ENCODE measurements around the gene ZNF91.
"Not testable (repeated sequence)": the region's sequence is repeated elsewhere in the genome, so short reads cannot be mapped to it uniquely, and the experiment has no call there.

The ZNF91 gene

DNA sequence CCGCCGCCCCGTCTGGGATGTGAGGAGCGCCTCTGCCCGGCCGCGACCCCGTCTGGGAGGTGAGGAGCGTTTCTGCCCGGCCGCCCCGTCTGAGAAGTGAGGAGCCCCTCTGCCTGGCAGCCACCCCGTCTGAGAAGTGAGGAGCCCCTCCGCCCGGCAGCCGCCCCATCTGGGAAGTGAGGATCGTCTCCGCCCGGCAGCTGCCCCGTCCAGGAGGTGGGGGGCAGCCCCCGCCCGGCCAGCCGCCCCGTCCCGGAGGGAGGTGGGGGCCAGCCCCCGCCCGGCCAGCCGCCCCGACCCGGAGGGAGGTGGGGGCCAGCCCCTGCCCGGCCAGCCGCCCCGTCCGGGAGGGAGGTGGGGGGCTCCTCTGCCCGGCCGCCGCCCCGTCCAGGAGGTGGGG is 24.0 kb upstream of the ZNF91 start:
- H3K9me3 ChIP-seq (replicated peaks in 1 of 2; ENCODE audit: control insufficient read depth in 2 of 2, insufficient read depth in 1 of 2, low read depth in 1 of 2, low read length in 2 of 2); H2BK12ac ChIP-seq (ENCODE audit: low read length); H3K9ac ChIP-seq (ENCODE audit: low read depth, low read length, poor library complexity); H3K18ac ChIP-seq (ENCODE audit: low read length); H3K79me1 ChIP-seq (ENCODE audit: low read depth, low read length); H2AK5ac ChIP-seq (ENCODE audit: low read depth, low read length); H3K27ac ChIP-seq (replicated peaks; ENCODE audit: low read length); H3K27me3 ChIP-seq (ENCODE audit: control insufficient read depth in 3 of 3, insufficient read depth in 3 of 3, low read depth in 1 of 3, low read length in 3 of 3); H3K4me2 ChIP-seq (ENCODE audit: insufficient read depth, low read length, poor library complexity, severe bottlenecking); DNase-seq (ENCODE audit: low spot score); H3K23ac ChIP-seq (ENCODE audit: low read depth, low read length, poor library complexity); H3K36me3 ChIP-seq (replicated peaks in 1 of 2; ENCODE audit: control insufficient read depth in 2 of 2, insufficient read depth in 2 of 2, low read length in 2 of 2); H3K4ac ChIP-seq (ENCODE audit: low read length); H2BK120ac ChIP-seq (ENCODE audit: low read depth, low read length); H2BK15ac ChIP-seq (ENCODE audit: low read length); H2AFZ ChIP-seq (ENCODE audit: low read length); H4K8ac ChIP-seq (ENCODE audit: low read depth, low read length); H2BK5ac ChIP-seq (ENCODE audit: low read length); H3K14ac ChIP-seq (ENCODE audit: low read length); H3K4me3 ChIP-seq (ENCODE audit: low read length in 2 of 2); H4K91ac ChIP-seq (ENCODE audit: low read depth, low read length, poor library complexity); H3K4me1 ChIP-seq (ENCODE audit: control insufficient read depth in 2 of 2, insufficient read depth in 1 of 2, low read depth in 1 of 2, low read length in 2 of 2): not testable (repeated sequence)
- WGBS, 2 donors (ENCODE audit: extremely low coverage in 2 of 2, insufficient read length in 2 of 2, insufficient replicate concordance in 1 of 2): no CpG with 5 or more reads among the region's 38 CpGs

DNA sequence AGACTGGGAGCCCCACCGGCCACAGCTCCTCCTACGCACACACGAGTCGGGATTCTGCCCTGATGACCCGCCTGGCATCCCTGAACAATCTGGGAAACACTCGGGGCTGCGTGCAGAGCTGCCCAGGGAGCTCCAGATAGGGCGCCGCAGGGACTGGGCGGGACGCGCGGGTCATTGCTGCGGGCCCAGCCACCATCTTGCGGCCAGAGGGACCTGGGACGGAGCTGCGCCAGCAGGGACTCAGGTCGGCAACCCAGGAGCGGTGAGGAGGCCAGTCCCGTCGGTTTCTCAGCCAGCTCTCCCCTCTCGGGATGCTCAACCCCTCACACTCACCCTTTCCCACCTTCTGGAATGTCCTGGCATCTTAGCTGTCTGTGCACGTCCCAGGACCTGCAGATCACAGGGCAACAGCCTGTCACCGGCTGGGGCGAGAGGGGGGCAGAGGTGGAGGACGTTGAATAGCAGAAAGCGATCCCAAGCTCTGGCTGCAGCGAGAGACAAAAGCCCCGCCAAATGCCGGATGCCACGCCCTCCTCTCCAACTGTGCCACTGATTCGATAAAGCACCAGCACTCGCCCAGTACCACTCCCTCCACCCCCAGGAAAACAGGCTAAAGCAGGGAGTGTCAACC is 20.4 kb upstream of the ZNF91 start:
- H3K4me1 ChIP-seq (ENCODE audit: control insufficient read depth in 2 of 2, insufficient read depth in 1 of 2, low read depth in 1 of 2, low read length in 2 of 2): peaks cover 0 to under 1% of the 10 kb centered on the region in 2 donors
- no peak overlapping the region for H4K91ac ChIP-seq (ENCODE audit: low read depth, low read length, poor library complexity)
- H4K8ac ChIP-seq (ENCODE audit: low read depth, low read length): no peak overlapping the region
- H3K23ac ChIP-seq (ENCODE audit: low read depth, low read length, poor library complexity): peak overlapping the region; percentile 75
- no CpG with 5 or more reads among the region's 33 CpGs for WGBS, 2 donors (ENCODE audit: extremely low coverage in 2 of 2, insufficient read length in 2 of 2, insufficient replicate concordance in 1 of 2)
- peak overlapping the region; percentile 57 to 88 for H3K4me3 ChIP-seq (ENCODE audit: low read length in 2 of 2)
- H3K18ac ChIP-seq (ENCODE audit: low read length): peak overlapping the region; percentile 95
- no peak overlapping the region for H3K4ac ChIP-seq (ENCODE audit: low read length)
- H3K27me3 ChIP-seq (ENCODE audit: control insufficient read depth in 3 of 3, insufficient read depth in 3 of 3, low read depth in 1 of 3, low read length in 3 of 3): no peaks in the 10 kb centered on the region
- no peak overlapping the region for H2BK120ac ChIP-seq (ENCODE audit: low read depth, low read length)
- no peaks in the 10 kb centered on the region for H3K79me1 ChIP-seq (ENCODE audit: low read depth, low read length)
- H3K14ac ChIP-seq (ENCODE audit: low read length): peak overlapping the region; percentile 96
- H2BK15ac ChIP-seq (ENCODE audit: low read length): peak overlapping the region; percentile 65
- no peak overlapping the region for H2BK12ac ChIP-seq (ENCODE audit: low read length)
- peak overlapping the region; percentile 88 for H2AFZ ChIP-seq (ENCODE audit: low read length)
- peaks cover 0 to 10% of the 10 kb centered on the region in 2 donors for H3K36me3 ChIP-seq (replicated peaks in 1 of 2; ENCODE audit: control insufficient read depth in 2 of 2, insufficient read depth in 2 of 2, low read length in 2 of 2)
- H3K27ac ChIP-seq (replicated peaks; ENCODE audit: low read length): peak overlapping the region; percentile 94
- H3K4me2 ChIP-seq (ENCODE audit: insufficient read depth, low read length, poor library complexity, severe bottlenecking): peak overlapping the region; percentile 65
- peak overlapping the region; percentile 95 for H3K9ac ChIP-seq (ENCODE audit: low read depth, low read length, poor library complexity)
- H3K9me3 ChIP-seq (replicated peaks in 1 of 2; ENCODE audit: control insufficient read depth in 2 of 2, insufficient read depth in 1 of 2, low read depth in 1 of 2, low read length in 2 of 2): peaks cover 0 to 16% of the 10 kb centered on the region in 2 donors
- H2AK5ac ChIP-seq (ENCODE audit: low read depth, low read length): no peak overlapping the region
- H2BK5ac ChIP-seq (ENCODE audit: low read length): no peak overlapping the region
- peak; percentile 84 for DNase-seq (ENCODE audit: low spot score)

DNA sequence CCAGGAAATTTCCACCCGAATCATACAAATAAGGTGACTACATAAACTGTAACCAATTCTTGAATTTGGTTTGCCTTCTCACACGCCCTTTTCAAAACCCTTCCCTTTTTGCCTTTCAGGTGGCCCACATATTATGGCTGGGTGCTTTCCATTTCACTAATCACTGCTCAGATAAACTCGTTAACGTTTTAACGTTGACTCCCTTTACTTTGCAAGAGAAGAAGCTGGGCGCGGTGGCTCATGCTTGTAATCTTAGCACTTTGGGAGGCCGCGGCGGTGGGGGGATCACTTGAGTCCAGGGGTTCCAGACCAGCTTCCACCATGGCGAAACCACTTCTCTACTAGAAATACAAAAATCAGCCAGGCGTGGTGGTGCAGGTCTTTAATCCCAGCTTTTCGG is 19.8 kb upstream of the ZNF91 start:
- H2BK5ac ChIP-seq (ENCODE audit: low read length): no peak overlapping the region
- no peak overlapping the region for H3K4ac ChIP-seq (ENCODE audit: low read length)
- peak overlapping the region; percentile 95 for H3K18ac ChIP-seq (ENCODE audit: low read length)
- H2AK5ac ChIP-seq (ENCODE audit: low read depth, low read length): no peak overlapping the region
- H3K9ac ChIP-seq (ENCODE audit: low read depth, low read length, poor library complexity): peak overlapping the region; percentile 95
- H3K36me3 ChIP-seq (replicated peaks in 1 of 2; ENCODE audit: control insufficient read depth in 2 of 2, insufficient read depth in 2 of 2, low read length in 2 of 2): peaks cover 0 to 13% of the 10 kb centered on the region in 2 donors
- no peak overlapping the region for H4K8ac ChIP-seq (ENCODE audit: low read depth, low read length)
- no peak overlapping the region for H2BK15ac ChIP-seq (ENCODE audit: low read length)
- H2AFZ ChIP-seq (ENCODE audit: low read length): peak overlapping the region; percentile 88
- WGBS, 2 donors (ENCODE audit: extremely low coverage in 2 of 2, insufficient read length in 2 of 2, insufficient replicate concordance in 1 of 2): no CpG with 5 or more reads among the region's 13 CpGs
- peaks cover 0 to 2% of the 10 kb centered on the region in 2 donors for H3K4me1 ChIP-seq (ENCODE audit: control insufficient read depth in 2 of 2, insufficient read depth in 1 of 2, low read depth in 1 of 2, low read length in 2 of 2)
- no peaks in the 10 kb centered on the region for H3K79me1 ChIP-seq (ENCODE audit: low read depth, low read length)
- peak; percentile 15 for DNase-seq (ENCODE audit: low spot score)
- H3K4me2 ChIP-seq (ENCODE audit: insufficient read depth, low read length, poor library complexity, severe bottlenecking): peak overlapping the region; percentile 65
- H3K27me3 ChIP-seq (ENCODE audit: control insufficient read depth in 3 of 3, insufficient read depth in 3 of 3, low read depth in 1 of 3, low read length in 3 of 3): no peaks in the 10 kb centered on the region
- H3K4me3 ChIP-seq (ENCODE audit: low read length in 2 of 2): peak overlapping the region; percentile 57 to 88
- no peak overlapping the region for H4K91ac ChIP-seq (ENCODE audit: low read depth, low read length, poor library complexity)
- peak overlapping the region; percentile 94 for H3K27ac ChIP-seq (replicated peaks; ENCODE audit: low read length)
- no peak overlapping the region for H2BK12ac ChIP-seq (ENCODE audit: low read length)
- H3K14ac ChIP-seq (ENCODE audit: low read length): no peak overlapping the region
- peaks cover 0 to 18% of the 10 kb centered on the region in 2 donors for H3K9me3 ChIP-seq (replicated peaks in 1 of 2; ENCODE audit: control insufficient read depth in 2 of 2, insufficient read depth in 1 of 2, low read depth in 1 of 2, low read length in 2 of 2)
- no peak overlapping the region for H3K23ac ChIP-seq (ENCODE audit: low read depth, low read length, poor library complexity)
- H2BK120ac ChIP-seq (ENCODE audit: low read depth, low read length): no peak overlapping the region

DNA sequence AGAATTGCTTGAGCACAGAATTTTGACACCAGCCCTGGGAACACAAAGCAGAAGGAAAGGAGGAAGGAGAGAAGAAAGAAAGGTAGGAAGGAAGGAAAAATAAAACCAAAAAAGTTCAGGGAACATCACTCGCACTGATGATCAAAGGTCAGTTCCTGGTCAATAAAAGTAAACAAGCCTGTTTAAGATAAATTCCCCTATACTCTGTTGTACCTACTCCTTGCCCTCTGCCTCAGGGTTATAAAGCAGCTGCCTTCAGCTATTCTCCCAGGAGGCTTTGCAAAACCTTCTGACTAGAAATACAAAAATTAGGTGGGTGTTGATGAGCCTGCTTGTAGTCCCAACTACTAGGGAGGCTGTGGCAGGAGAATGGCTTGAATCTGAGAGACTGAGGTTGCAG is 14.9 kb upstream of the ZNF91 start:
- no peak overlapping the region for H3K4me3 ChIP-seq (ENCODE audit: low read length in 2 of 2)
- H4K91ac ChIP-seq (ENCODE audit: low read depth, low read length, poor library complexity): no peak overlapping the region
- no peak overlapping the region for H3K27ac ChIP-seq (replicated peaks; ENCODE audit: low read length)
- no peak overlapping the region for H2BK5ac ChIP-seq (ENCODE audit: low read length)
- H3K4me1 ChIP-seq (ENCODE audit: control insufficient read depth in 2 of 2, insufficient read depth in 1 of 2, low read depth in 1 of 2, low read length in 2 of 2): peaks cover 0 to 2% of the 10 kb centered on the region in 2 donors
- no peaks in the 10 kb centered on the region for H3K27me3 ChIP-seq (ENCODE audit: control insufficient read depth in 3 of 3, insufficient read depth in 3 of 3, low read depth in 1 of 3, low read length in 3 of 3)
- DNase-seq (ENCODE audit: low spot score): no peak
- peaks cover 2 to 18% of the 10 kb centered on the region in 2 donors for H3K9me3 ChIP-seq (replicated peaks in 1 of 2; ENCODE audit: control insufficient read depth in 2 of 2, insufficient read depth in 1 of 2, low read depth in 1 of 2, low read length in 2 of 2)
- H3K18ac ChIP-seq (ENCODE audit: low read length): no peak overlapping the region
- no peak overlapping the region for H2AFZ ChIP-seq (ENCODE audit: low read length)
- no peak overlapping the region for H3K23ac ChIP-seq (ENCODE audit: low read depth, low read length, poor library complexity)
- no peak overlapping the region for H3K14ac ChIP-seq (ENCODE audit: low read length)
- WGBS, 2 donors (ENCODE audit: extremely low coverage in 2 of 2, insufficient read length in 2 of 2, insufficient replicate concordance in 1 of 2): no CpG with 5 or more reads among the region's 1 CpG
- no peak overlapping the region for H2AK5ac ChIP-seq (ENCODE audit: low read depth, low read length)
- no peak overlapping the region for H3K4me2 ChIP-seq (ENCODE audit: insufficient read depth, low read length, poor library complexity, severe bottlenecking)
- no peak overlapping the region for H3K9ac ChIP-seq (ENCODE audit: low read depth, low read length, poor library complexity)
- H3K36me3 ChIP-seq (replicated peaks in 1 of 2; ENCODE audit: control insufficient read depth in 2 of 2, insufficient read depth in 2 of 2, low read length in 2 of 2): peaks cover 5 to 50% of the 10 kb centered on the region in 2 donors
- no peak overlapping the region for H2BK120ac ChIP-seq (ENCODE audit: low read depth, low read length)
- H2BK12ac ChIP-seq (ENCODE audit: low read length): no peak overlapping the region
- H4K8ac ChIP-seq (ENCODE audit: low read depth, low read length): no peak overlapping the region
- no peak overlapping the region for H3K4ac ChIP-seq (ENCODE audit: low read length)
- H3K79me1 ChIP-seq (ENCODE audit: low read depth, low read length): peaks cover 2% of the 10 kb centered on the region
- H2BK15ac ChIP-seq (ENCODE audit: low read length): no peak overlapping the region

Measured in neuronal stem cell (in vitro differentiated cells).